CD4-positive, alpha-beta T cell (primary cell): ENCODE data around the gene CTNNBIP1. TPM values are rescaled to one million over a fixed set of nuclear protein-coding genes. Genes with fewer than 3 reads are reported as not detected.

ENCODE experiments used
- ATAC-seq: fragments of 200-7000 bp; cut with Tn5 transposase; one replicate; pipeline ENCODE4 v1.10.0; 2022; ENCODE audit warnings: mild to moderate bottlenecking; ENCODE audit not compliant: poor library complexity
- CTCF ChIA-PET: fragments of 350-600 bp; sonication (Branson Sonifier 250); formaldehyde crosslinking; loops from one replicate; lab custom pipeline; 2021; ENCODE audit warnings: antibody characterized with exemption, inconsistent platforms; lab: Charles Lee
- POLR2A ChIA-PET: fragments of 350-600 bp; sonication (Branson Sonifier 250); formaldehyde crosslinking; loops from one replicate; lab custom pipeline; 2021; ENCODE audit warnings: antibody characterized with exemption, inconsistent platforms; lab: Charles Lee
- DNase-seq, 14 experiments: peaks; one replicate each; pipeline ENCODE4 v3.0.0-alpha.2; 2013 to 2020; ENCODE audit warnings: mixed read lengths in 2 of 14
- H3K27ac ChIP-seq, 2 donors: one replicate each; pipeline versions ENCODE4 v1.5.1 to v1.7.0; 2013; ENCODE audit warnings: low read length in 2 of 2, low read depth in 1 of 2, mild to moderate bottlenecking in 1 of 2
- H3K27me3 ChIP-seq, 2 experiments: 1 replicate in 1 of 2; 2 replicates in 1 of 2; pipeline versions ENCODE4 v1.6.1 to v1.7.0; 2013; ENCODE audit warnings: low read length in 2 of 2, control low read depth in 1 of 2, mild to moderate bottlenecking in 1 of 2, moderate library complexity in 1 of 2; ENCODE audit not compliant: insufficient read depth in 2 of 2, control insufficient read depth in 1 of 2
- H3K36me3 ChIP-seq: one replicate; pipeline ENCODE4 v1.6.1; 2013; ENCODE audit warnings: low read length, control low read depth; ENCODE audit not compliant: insufficient read depth
- H3K4me1 ChIP-seq: one replicate; pipeline ENCODE4 v1.6.1; 2013; ENCODE audit warnings: low read length, control low read depth; ENCODE audit not compliant: insufficient read depth
- H3K4me3 ChIP-seq: one replicate; pipeline ENCODE4 v1.5.1; 2013; ENCODE audit warnings: mild to moderate bottlenecking, low read length, moderate library complexity
- H3K9me3 ChIP-seq, 2 experiments: 1 replicate in 1 of 2; 2 replicates in 1 of 2; pipeline versions ENCODE4 v1.6.1 to v1.7.0; 2013; ENCODE audit warnings: low read length in 2 of 2, mild to moderate bottlenecking in 2 of 2, control low read depth in 1 of 2, moderate library complexity in 1 of 2; ENCODE audit not compliant: control insufficient read depth in 1 of 2, insufficient read depth in 1 of 2
- H3K27ac Mint-ChIP-seq: one replicate; pipeline ENCODE4 v1.8.0; 2020; ENCODE audit warnings: mixed read lengths
- H3K27me3 Mint-ChIP-seq: one replicate; pipeline ENCODE4 v1.8.0; 2021; ENCODE audit warnings: mixed read lengths
- H3K36me3 Mint-ChIP-seq: one replicate; pipeline ENCODE4 v1.8.0; 2021; ENCODE audit warnings: low read depth, mixed read lengths
- H3K4me1 Mint-ChIP-seq: one replicate; pipeline ENCODE4 v1.8.0; 2021; ENCODE audit warnings: low read depth, mixed read lengths
- H3K4me3 Mint-ChIP-seq: one replicate; pipeline ENCODE4 v1.8.0; 2020; ENCODE audit warnings: mild to moderate bottlenecking, mixed read lengths
- H3K9me3 Mint-ChIP-seq: one replicate; pipeline ENCODE4 v1.8.0; 2020; ENCODE audit warnings: mixed read lengths
- intact Hi-C, 2 experiments: fragments of 100-400 bp; cut with DNase I in 1 of 2; cut with micrococcal nuclease in 1 of 2; formaldehyde crosslinking; loops; one replicate each; pipeline versions ENCODE4 v1.15.1 to v1.9.0; 2023 to 2025; cut with DNase I, micrococcal nuclease
- total RNA-seq, 174 experiments: library from RNA in 2 of 174; stranded (reverse) in 2 of 174; gene quantifications; one replicate each; pipeline ENCODE4 v1.2.3 and lab custom pipeline; 2021 to 2026
- TF ChIP-seq, protein P1 (sequence below): fragments of 200-600 bp; IDR thresholded peaks from one replicate; pipeline ENCODE4 v1.8.0; 2022; ENCODE audit warnings: antibody characterized with exemption, mild to moderate bottlenecking

The CTNNBIP1 gene
- total RNA-seq, 2 experiments from 2014 or later: 6.6 to 6.8 TPM

- H3K4me3 Mint-ChIP-seq: no peak overlapping the region
- intact Hi-C loops: no loop called here
- H3K27ac ChIP-seq: no peak overlapping the region
- H3K9me3 Mint-ChIP-seq: no peaks in the 10 kb centered on the region
- ATAC-seq (no peak), DNase-seq (no peak)
- TF ChIP-seq, protein P1, sequence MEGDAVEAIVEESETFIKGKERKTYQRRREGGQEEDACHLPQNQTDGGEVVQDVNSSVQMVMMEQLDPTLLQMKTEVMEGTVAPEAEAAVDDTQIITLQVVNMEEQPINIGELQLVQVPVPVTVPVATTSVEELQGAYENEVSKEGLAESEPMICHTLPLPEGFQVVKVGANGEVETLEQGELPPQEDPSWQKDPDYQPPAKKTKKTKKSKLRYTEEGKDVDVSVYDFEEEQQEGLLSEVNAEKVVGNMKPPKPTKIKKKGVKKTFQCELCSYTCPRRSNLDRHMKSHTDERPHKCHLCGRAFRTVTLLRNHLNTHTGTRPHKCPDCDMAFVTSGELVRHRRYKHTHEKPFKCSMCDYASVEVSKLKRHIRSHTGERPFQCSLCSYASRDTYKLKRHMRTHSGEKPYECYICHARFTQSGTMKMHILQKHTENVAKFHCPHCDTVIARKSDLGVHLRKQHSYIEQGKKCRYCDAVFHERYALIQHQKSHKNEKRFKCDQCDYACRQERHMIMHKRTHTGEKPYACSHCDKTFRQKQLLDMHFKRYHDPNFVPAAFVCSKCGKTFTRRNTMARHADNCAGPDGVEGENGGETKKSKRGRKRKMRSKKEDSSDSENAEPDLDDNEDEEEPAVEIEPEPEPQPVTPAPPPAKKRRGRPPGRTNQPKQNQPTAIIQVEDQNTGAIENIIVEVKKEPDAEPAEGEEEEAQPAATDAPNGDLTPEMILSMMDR: no peak
- H3K4me1 ChIP-seq: no peaks in the 10 kb centered on the region
- peaks cover 0 to 11% of the 10 kb centered on the region in 2 experiments for H3K9me3 ChIP-seq
- CTCF ChIA-PET: no interaction called here
- no peaks in the 10 kb centered on the region for H3K27me3 Mint-ChIP-seq
- no peaks in the 10 kb centered on the region for H3K27me3 ChIP-seq
- H3K36me3 Mint-ChIP-seq: no peaks in the 10 kb centered on the region
- H3K4me1 Mint-ChIP-seq: no peaks in the 10 kb centered on the region
- POLR2A ChIA-PET: no interaction called here
- H3K4me3 ChIP-seq: no peak overlapping the region
- H3K27ac Mint-ChIP-seq: no peak overlapping the region
- H3K36me3 ChIP-seq: no peaks in the 10 kb centered on the region
Observed at GRCh38 chr1:9842781-9843575, 67.1 kb downstream of the CTNNBIP1 start.

DNA sequence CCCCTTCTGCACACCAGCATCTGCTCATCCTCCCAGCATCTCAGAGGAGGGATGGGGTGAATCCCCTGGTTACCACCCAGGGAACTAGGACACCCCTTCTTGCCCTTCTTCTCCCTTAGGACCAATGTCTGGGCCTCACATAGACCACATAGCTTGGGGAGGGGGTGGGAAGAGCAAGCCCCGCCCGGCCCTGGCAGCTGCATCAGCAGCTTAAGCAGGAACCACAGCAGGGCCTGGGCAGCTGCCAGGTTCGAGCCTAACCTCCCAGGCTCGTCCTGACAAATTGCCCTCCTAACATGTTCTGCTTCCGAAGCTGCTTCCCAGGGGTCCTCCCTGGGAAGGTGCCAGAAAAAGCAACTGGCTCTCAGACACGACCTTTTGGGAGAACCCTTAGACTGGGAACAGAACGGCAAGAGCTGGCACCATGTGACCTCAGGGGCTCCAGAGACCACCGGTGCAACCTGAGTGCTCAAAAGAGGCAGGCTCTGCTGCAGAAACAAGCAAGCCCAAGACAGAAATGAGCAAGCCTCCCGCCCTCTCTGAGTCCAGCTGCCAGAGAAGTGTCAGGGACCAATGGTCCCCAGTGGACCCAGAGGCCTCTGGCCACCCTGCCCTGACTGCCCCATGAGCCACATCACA, 67.9 kb downstream of the CTNNBIP1 start:
- Histone ChIP-seq H3K27me3 (no peaks in the 10 kb centered on the region), H3K36me3 (no peaks in the 10 kb centered on the region), H3K9me3 (peaks cover 0 to 11% of the 10 kb centered on the region in 2 experiments), H3K27ac (no peak overlapping the region), H3K4me1 (no peaks in the 10 kb centered on the region), H3K4me3 (no peak overlapping the region)
- no peak for DNase-seq
- TF ChIP-seq, protein P1: no peak
- no peaks in the 10 kb centered on the region for H3K27me3 Mint-ChIP-seq
- H3K36me3 Mint-ChIP-seq: no peaks in the 10 kb centered on the region
- POLR2A ChIA-PET: no interaction called here
- ATAC-seq: no peak
- no peak overlapping the region for H3K27ac Mint-ChIP-seq
- no peaks in the 10 kb centered on the region for H3K4me1 Mint-ChIP-seq
- intact Hi-C loops: no loop called here
- H3K4me3 Mint-ChIP-seq: no peak overlapping the region
- H3K9me3 Mint-ChIP-seq: no peaks in the 10 kb centered on the region
- CTCF ChIA-PET: no interaction called here

DNA sequence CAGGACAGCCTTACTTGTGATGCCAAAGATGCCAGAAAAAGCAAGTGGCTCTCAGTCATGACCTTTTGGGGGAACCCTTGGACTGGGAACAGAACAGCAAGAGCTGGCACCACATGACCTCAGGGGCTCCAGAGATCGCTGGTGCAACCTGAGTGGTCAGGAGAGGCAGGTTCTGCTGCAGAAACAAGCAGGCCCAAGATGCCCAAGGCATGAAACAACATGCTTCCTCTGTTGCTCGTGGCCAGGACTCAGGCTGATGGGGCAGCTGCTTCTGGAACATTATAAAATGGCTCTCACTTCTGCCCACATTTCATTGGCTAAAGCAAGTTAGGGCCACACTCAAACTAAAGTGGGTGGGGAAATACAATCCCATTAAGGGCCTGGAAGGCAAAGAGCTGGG, 68.6 kb downstream of the CTNNBIP1 start:
- DNase-seq: no peak
- no peak overlapping the region for H3K27ac ChIP-seq
- H3K4me1 ChIP-seq: no peaks in the 10 kb centered on the region
- POLR2A ChIA-PET: no interaction called here
- Mint-ChIP-seq H3K9me3 (no peaks in the 10 kb centered on the region), H3K36me3 (no peaks in the 10 kb centered on the region), H3K27ac (no peak overlapping the region), H3K27me3 (no peaks in the 10 kb centered on the region), H3K4me1 (no peaks in the 10 kb centered on the region), H3K4me3 (no peak overlapping the region)
- no peak overlapping the region for H3K4me3 ChIP-seq
- no peak for ATAC-seq
- no peaks in the 10 kb centered on the region for H3K27me3 ChIP-seq
- peaks cover 0 to 11% of the 10 kb centered on the region in 2 experiments for H3K9me3 ChIP-seq
- H3K36me3 ChIP-seq: no peaks in the 10 kb centered on the region
- intact Hi-C loops: no loop called here
- TF ChIP-seq, protein P1: no peak
- CTCF ChIA-PET: no interaction called here
